HG03378 (cell line): Measurements from ENCODE around the gene FMN1.

Experiments
- ATAC-seq: cut with Tn5 transposase; IDR thresholded peaks from one replicate; pipeline ENCODE4 v1.9.1; 2021; ENCODE audit warnings: mild to moderate bottlenecking, moderate library complexity; ENCODE audit not compliant: unreplicated experiment

Gene FMN1

GRCh38 chr15:33066584-33066983 is 127.9 kb downstream of the FMN1 start:
- no peak for ATAC-seq

- no peak for ATAC-seq
Observed at GRCh38 chr15:33064878-33065277, 129.6 kb downstream of the FMN1 start.

GRCh38 chr15:33059184-33059583 is 135.3 kb downstream of the FMN1 start:
- no peak for ATAC-seq

- no peak for ATAC-seq
Observed at GRCh38 chr15:33057845-33058244, 136.7 kb downstream of the FMN1 start.

GRCh38 chr15:33055962-33056361 is 138.6 kb downstream of the FMN1 start:
- no peak for ATAC-seq

GRCh38 chr15:33051528-33051927 is 143.0 kb downstream of the FMN1 start:
- ATAC-seq: no peak

GRCh38 chr15:33048255-33048654 is 146.3 kb downstream of the FMN1 start:
- no peak for ATAC-seq

GRCh38 chr15:33047077-33047476 is 147.4 kb downstream of the FMN1 start:
- ATAC-seq: no peak

- ATAC-seq: no peak
Observed at GRCh38 chr15:33046329-33046728, 148.2 kb downstream of the FMN1 start.

- ATAC-seq: no peak
Observed at GRCh38 chr15:33045066-33045810, 149.3 kb downstream of the FMN1 start.

- no peak for ATAC-seq
Observed at GRCh38 chr15:33044598-33044997, 149.9 kb downstream of the FMN1 start.

GRCh38 chr15:33043636-33044035 is 150.9 kb downstream of the FMN1 start:
- no peak for ATAC-seq

- ATAC-seq: no peak
Observed at GRCh38 chr15:33040496-33040895, 154.0 kb downstream of the FMN1 start.

GRCh38 chr15:33034588-33034987 is 159.9 kb downstream of the FMN1 start:
- no peak for ATAC-seq

- ATAC-seq: no peak
Observed at GRCh38 chr15:33032053-33032452, 162.5 kb downstream of the FMN1 start.

GRCh38 chr15:33031324-33031821 is 163.1 kb downstream of the FMN1 start:
- no peak for ATAC-seq

- ATAC-seq: no peak
Observed at GRCh38 chr15:33030315-33030714, 164.2 kb downstream of the FMN1 start.

- no peak for ATAC-seq
Observed at GRCh38 chr15:33029109-33029652, 165.3 kb downstream of the FMN1 start.

- no peak for ATAC-seq
Observed at GRCh38 chr15:33028495-33028894, 166.0 kb downstream of the FMN1 start.

- no peak for ATAC-seq
Observed at GRCh38 chr15:33027306-33028035, 167.0 kb downstream of the FMN1 start.

- no peak for ATAC-seq
Observed at GRCh38 chr15:33026614-33027013, 167.9 kb downstream of the FMN1 start.

GRCh38 chr15:33022629-33023028 is 171.9 kb downstream of the FMN1 start:
- ATAC-seq: no peak
